ENCODE data around the gene HOXD10.

Gene HOXD10

DNA sequence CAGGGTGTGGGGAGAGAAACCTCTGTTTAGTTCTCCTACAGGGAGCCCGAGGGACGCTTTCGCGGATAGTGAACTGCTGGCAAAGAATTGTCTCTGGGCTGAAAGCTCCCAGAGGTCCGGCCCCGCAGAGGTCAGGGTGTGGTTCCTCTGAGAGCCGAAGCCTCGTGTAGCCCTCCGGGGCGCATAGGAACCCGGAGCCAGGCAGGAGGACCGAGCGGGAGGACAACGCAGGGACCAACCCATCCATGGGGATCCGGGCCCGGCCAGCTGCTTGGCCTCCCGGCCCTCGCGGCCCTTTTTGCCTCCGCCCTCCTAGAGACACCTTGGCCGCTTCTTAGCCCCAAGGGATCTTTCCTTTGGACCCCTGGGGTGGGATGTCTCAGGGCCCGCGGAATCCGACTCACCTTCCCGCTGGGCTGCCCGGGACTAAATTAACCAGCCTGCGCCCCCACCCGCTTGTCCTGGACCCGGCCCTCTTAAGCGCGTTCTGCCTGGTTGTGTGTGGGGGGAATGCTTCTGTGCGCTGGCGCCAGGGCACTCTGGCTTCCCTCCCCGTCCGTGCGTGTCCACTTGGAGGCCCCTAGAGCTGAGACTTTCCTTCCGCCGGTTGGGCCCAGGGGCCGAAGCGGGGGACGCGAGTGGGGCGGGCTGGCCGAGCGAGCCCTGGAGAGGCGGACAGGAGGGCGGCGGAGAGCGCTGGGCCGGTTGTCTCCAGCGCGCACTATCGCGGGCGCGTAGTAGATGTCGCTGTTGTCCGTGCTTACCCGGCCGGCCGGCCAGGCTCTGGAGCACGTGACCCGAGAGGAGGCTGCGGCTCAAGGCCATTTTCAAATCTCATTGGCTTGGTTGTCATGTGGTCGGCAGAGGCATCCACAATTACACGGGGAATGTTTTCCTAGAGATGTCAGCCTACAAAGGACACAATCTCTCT is at the start of gene HOXD10:
TSS of gene HOXD10 (plus strand) at position 896 of the 931 bp plus-strand sequence. CDS start 56 bp downstream, outside the sequence.
- DNase-seq, result no peak

DNA sequence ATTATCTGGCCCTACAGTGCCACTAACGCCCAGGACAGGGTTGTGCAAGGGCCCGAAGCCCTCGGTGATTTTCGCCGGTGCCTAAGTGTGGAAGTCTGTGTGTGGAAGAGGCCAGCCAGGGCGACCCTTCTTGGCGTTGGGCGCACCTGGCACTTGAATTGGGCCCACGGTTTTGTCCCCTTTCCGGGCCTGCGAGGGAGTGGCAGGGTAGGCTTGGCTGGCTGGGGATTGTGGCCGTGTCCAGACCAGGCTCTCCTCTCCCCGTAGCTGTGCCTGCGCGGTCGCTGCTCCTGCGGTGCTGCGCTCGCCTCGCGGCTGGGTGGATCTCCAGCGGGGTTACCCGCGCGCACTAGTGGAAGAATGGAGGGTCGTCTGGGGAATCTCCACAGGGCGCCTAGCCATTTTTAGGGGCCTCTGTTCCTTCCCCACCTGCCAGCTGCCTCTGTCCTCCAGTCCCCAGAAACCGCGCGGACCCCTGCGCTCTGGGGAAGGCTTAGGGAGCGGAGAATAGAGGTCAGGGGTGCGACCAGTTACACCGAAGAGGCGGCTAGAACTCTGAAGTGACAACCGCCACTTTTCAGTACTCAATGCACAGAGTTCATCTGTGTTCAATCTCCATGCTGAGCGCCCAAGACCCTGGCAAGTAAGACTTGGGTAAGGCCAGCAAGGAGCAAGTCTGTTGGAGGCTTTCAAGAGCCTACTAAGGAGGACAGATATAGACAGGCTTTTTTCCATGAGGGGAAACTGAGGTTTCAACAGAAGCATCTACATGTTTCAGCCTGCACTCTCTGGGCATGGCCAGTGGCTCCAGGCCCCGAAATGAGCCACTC is 48.8 kb upstream of the HOXD10 start:
- DNase-seq, result no peak

DNA sequence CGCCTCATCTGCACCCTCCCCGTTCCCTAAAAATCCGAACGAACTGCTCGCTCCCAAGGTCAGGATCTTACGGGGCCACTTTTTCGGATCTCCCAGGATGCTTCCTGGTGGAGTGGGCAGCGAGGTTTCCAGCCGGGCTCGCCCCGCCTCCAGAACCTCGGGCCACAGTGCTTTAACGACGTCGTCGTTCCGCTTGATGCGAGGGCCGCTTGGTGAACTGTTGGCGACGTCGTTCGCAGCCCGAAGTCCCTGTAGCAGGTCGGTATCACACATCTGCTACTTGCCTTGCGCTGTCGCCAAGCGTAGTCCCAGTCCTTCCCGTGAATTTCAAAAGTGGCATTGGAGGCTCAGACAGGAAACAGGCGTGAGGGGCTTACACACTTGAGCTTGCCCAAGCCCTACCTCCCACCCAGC is 48.2 kb upstream of the HOXD10 start:
- DNase-seq, result no peak

DNA sequence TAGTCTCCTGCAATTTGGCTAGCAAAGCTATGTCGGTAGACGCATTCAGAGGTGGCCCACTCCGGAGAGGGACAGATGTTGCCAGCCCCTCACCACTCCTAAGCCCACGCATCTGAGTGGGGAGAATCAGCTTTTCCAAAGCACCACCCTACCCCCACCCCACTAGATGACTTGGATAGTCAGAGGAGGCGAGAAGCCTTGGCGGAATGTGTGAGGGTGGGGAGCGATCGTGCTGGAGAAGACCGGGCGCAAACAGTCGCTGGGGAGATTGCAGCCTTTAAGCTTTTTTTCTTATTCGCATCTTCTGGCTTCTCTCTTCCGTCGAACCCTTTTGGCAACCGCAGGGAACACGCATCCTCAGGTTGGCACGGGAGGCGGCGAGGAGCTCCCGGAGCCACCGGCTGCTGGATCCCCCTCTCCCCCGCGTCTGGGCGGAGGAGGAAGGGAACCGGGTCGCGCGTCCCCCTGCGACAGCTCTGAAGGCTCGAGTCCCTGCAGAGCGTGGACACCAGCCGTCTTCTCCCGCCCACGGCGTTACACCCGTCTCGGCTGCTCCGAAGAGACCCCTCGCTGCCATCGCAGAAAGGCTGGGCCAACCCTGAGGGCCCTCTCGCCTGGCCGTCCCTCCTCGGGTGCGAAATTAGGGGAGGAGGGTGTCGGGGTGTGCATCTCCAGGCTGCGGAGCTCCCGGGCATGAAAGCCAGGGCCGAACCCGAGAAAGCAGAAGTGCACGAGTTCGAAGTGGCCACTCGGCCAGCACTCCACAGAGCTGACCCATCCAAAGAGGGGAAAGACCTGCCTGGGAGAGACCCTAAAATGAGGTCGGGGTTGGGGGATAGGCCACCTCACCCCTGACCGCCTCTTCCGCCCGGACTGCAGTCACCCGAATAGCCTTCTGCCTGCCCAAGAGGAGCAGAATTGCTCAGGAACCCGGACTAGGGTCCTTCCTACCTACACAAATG is 45.0 kb upstream of the HOXD10 start:
- DNase-seq, result no peak

DNA sequence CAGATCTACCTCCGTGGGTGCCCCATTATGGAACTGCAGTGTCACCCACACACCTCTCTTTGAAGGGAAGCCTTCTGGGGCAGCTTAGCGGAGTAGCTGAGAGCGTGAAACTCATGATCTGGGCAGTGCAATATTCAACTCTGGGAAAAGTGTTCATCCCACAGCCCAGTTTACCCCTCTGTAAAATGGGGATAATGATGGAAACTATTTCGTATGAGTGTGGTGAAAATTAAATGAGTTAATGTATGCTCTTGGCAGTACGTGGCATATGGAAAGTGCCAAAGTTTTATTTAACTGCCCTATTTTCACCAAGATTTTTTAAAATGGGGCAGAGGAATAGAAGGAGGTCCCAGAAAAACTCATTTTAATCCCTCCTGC is 44.3 kb upstream of the HOXD10 start:
- DNase-seq, result no peak

DNA sequence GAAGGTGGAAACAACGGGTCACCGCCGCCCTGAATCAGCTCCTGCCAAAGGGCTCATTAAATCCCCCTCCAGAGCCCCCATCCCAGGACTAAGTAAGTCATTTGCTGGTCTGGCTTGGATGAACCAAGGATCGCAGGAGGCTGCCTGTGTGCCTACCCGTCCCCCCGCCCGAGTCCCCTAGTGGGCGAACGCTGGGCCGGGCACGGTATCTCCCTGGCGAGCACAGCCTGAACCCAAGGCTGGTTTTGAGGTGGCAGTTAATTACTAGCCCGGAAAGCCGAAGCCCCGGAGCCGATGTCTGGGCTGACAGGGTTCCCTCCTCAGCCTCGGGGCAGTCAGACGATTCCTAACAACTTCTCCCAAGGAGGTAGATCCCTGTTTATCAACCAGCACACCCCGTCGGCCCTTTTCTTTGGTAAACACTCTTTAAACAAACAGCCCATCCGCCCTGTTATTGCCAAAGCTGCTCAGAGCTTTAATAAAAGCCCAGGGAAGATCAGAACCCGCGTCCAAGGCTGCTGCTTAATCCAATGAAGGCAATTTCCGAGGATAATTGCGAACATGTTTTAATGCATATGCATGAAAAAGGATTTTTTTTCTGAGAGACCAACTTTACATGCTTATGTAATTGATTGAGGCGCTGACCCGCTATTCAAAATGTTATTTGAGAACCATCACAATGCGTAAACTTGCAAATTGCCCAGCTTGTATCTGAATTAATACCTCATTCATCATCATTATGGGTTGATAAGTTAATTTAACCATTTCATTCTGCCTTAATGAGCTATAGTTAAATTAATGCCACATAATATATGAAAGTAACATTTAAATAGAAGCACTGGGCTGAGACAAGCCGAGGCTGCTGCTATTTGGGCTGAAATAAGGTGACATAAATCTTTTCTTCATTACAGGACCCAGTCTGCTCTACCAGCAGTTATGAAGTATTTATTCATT is 43.4 kb upstream of the HOXD10 start:
- no peak for DNase-seq

DNA sequence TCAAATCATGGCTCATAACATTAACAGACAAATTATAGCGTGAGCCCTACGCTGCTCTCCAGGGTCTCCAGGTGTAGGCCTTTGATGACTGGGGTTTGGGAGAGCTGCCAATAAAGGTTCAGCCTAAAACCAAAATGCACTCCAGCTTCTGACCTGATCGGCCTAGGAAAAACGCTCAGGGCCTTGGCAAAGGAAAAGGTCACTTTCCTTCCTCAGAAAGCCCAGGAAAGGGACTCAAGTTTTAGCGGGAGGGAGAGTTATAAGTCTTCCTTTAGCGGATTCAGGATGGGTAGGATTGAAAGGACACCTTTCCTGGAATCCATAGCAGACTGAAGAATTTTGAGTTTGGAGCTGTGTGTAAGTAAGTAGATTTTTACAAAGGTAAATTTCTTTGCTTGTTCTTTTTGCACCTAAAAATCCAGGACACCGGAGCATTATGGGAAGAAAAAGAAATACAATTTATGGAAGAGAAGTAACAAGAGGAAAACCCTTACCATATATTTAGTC is 41.6 kb upstream of the HOXD10 start:
- DNase-seq, result no peak

DNA sequence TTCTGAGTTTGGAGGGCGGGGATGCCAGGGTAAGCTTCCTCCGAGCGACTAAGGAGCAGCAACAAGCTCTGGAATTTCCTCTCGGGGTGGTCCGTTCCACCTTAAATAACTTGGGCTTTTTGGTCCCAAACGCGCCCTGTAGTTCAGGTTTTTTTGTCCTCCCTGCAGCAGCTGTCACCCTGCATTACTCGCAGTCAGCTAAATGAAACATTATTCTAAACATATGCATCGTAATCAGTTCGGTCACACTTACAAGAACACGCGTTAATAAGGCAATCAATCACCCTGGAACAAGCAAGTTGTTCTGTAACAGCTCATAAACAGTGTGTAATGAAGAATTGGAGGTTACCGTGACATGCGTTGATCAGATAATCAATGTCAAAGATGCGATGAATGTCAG is 41.1 kb upstream of the HOXD10 start:
- DNase-seq, result no peak

DNA sequence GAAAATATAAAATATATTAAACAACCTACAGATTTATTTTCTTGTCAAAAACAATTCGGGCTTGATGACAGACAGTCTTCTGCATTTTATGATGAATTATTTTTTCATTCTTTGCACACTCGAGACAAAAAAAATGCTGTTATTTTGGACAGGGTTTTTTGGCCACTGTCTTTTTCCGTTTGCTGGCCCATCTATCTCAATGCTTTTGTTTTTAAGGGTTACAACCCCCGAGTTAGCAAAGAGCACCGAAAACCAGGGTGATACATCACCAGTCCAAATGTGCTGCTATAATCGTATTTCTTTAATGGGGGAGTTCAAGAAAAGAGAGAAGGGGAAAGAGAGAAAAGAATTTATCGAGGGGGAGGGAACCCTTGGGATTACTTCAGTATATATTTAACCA is 40.5 kb upstream of the HOXD10 start:
- DNase-seq, result no peak

DNA sequence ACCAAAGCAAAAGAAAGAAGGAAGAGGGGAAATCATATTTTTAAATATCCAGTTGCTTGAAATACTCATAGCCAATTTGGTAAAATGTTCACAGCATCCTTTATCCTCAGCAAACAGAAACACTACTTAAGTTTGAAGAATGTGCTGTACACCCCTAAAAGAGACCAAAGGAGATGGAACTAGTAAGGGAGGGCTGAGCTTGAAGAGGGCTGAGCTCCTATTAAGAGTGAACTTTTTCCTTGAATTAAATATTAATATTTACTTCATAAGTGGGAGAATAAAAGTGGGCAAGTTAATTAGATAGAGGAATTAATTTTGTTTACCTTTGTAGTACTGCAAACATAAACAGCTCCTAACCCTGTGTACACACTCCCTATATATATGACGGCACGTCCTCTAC is 39.8 kb upstream of the HOXD10 start:
- DNase-seq, result no peak

DNA sequence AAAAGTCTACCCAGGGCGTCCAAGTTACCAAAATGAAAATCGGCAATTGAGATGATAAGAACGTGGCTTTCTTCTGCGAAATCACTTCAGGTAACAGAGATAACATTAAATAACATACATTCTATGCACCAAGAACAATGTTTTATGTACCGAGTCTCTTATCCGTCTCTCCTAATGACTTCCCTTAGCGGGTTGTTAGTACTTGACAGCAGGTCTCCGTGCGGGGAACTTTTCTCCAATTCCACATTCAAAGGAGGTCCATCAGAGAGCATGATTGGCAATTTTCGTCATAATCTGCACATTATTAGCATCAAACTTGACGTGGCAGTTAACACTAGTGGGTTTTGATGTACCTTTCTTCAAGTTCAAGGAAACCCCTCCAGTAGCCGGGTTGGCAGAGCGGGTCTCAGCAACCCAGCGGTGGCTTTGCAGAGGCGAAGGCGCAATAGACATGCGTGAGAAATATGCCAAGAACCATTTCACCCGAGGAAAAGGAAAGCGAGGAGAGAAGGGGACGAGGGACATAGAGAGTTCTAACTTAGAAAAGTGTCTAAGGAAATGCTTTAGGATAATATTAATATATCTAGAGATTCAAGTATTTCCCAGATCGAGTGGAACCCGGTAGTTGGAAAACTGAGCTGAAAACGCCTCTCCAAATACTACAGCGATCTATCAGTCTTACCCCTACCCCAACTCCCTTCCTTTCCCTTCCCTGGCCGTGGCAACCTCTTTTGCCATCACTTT is 37.9 kb upstream of the HOXD10 start:
- DNase-seq, result no peak

DNA sequence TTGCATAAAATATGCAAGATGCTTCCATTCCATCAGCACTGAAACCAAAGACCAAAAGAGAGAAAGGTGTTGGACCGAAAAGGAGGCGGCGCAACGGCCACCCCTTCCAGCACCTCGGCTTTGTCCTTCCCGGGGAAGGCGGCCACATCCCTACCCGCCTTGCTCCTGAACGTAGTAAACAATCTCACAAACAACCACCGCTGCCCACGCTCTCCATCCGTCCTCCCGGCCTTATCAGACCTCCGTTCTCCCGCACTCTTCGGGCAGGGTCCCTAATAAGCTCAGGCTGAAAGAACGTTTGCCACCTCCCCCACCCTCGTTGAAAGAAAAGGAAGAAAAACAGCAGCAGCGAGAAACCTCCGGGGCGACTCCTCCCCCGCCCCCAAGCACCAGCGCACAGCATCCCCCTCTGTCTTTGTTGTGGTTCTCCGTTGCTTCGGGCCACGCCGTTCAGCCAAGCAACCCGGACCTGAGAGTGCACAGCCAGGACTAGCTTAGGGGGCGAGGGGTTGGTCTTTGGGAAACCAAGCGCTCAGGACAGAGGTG is 37.2 kb upstream of the HOXD10 start:
- no peak for DNase-seq

DNA sequence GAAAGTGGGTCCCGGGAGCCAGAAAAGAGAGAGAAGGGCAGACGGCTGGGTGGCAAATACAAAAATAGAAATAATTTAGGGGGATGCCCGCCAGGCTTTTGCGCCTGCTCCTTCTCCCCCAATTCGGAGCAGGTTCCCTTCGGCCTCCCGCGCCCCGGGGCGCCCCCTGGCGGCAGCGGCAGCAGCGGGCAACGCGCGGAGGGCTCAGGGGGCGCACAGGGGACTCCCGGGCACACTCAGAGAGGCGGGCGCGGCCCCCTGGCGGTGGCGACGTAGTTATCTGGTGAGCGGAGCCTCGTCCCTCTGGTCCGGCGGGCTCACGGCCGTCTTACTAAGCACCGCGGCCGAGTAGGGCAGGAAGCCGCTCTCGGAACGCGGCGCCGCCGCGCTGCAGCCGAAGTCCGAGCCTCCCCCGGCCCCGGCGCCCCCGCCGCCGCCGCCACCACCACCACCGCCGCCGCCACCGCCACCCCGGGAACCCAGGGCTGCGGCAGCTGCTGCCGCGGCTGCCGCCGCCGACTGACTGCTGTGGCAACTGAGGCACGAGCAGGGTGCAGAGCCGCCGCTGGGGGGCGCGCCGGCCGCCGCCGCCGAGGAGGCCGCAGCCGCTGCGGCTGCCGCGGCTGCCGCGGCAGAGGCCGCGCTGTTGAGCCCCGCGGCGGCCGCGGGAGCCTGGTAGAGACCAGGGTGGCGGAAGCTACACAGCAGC is 36.6 kb upstream of the HOXD10 start:
- DNase-seq, result peak; percentile 17

DNA sequence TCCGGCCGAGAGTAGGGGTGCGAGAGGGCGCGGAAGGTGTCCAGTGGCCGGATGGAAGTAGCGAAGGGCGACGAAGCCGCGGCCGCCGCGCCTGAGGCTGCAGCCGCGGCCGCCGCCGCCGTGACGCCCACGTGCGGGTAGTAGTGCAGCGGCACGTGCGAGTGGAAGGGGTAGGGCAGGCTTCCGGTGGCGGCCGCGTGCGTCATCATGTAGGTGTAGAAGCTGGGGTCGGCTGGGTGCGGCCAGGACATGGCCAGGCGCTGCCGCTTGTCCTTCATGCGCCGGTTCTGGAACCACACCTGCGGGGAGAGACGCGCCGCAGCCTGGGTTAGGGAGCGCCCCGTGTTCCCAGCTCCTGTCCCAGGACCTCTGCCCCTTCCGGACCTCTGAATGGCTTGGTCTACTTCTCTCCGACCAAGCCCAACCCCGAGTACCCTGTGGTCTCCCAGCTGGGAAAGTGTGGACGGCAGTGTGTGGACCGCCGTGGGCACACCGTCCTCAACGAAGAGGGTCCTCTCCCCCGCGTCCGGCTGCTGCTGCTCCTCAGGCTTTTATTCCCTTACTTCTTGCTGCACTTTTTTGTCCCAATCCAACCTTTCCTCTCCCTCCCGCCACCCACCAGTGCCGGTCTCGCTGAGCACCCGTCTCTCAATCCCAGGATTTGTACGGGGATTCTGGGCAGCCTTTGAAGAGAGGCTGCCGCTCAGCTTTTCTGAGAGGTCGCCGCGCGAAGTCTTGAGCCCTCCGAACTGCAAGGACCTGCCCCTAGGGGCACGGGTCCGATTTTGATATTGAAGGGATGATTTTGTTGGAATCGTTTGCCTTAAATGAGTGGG is 35.8 kb upstream of the HOXD10 start:
- DNase-seq, result no peak

DNA sequence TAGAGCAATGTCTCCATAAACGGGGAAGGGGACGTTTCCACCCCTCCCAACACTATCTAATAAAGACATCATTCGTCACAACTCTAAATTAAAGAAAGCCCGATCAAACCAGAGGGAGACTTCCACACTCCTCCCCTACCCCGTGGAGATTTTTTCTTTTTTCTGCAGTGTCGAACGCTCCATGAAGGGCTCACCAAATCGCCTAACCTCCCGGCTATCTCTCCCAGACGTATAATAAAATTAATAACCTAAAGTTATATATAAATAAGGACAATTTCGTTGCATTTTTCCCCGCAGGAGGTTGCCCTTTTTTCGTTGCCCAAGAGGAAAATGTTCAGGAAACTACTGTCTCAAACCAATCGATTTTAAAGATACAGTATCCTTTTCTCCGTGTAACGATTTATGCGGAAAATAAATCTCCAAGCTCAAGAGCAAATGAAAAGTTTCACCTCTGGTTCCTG is 35.2 kb upstream of the HOXD10 start:
- no peak for DNase-seq

DNA sequence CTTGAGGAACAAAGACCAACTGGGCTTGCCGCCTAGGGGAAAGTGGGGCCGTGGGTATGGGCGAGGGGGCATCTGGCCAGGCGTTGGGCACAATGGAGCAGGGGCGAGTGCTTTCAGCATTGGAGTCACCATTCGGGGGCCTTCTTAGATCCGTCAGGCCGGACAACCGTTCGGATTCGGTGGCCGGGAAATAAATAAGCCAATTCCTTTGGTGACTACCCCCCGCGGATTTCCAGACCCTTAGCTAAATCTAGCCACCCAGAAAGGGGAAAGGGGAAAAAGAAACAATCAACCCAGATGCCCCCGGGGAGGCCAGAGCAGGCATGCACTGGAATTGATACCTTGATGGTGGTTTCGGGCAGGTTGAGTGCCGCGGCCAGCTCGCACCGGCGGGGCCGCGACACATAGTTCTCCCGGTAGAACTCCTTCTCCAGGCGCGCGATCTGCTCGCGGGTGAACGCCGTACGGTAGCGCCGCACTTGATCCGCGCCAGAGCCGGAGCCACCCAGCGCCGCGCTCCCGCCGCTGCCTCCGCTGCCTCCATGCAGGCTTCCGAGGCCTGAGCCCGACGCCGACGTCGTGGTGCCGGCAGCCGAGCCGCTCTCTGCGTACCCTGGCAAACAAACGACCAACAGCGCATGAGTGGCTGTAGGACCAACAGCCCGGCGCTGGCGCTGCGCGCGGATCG is 34.6 kb upstream of the HOXD10 start:
- no peak for DNase-seq

DNA sequence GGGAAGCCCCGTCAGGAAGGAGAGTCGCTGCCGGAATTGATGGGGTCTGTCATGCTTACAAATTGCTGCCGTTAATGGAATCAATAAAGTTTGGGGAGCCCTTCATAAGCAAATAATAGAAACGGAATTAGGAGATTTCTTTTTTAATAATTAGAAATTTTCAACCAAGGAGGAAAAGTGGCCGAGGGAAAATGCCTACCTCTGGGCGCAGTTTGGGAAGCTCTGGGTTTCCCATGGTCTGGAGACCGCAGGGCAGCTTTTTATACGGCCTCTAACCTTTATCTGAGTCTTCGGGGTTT is 34.1 kb upstream of the HOXD10 start:
- DNase-seq, result no peak
